NCI-H2227 (cell line): ENCODE data around the gene NCR3LG1.

ENCODE experiments used
- DNase-seq: peaks from one replicate; lab custom pipeline; 2025; ENCODE audit not compliant: unreplicated experiment; lab: John Stamatoyannopoulos, UW

Gene NCR3LG1

DNA sequence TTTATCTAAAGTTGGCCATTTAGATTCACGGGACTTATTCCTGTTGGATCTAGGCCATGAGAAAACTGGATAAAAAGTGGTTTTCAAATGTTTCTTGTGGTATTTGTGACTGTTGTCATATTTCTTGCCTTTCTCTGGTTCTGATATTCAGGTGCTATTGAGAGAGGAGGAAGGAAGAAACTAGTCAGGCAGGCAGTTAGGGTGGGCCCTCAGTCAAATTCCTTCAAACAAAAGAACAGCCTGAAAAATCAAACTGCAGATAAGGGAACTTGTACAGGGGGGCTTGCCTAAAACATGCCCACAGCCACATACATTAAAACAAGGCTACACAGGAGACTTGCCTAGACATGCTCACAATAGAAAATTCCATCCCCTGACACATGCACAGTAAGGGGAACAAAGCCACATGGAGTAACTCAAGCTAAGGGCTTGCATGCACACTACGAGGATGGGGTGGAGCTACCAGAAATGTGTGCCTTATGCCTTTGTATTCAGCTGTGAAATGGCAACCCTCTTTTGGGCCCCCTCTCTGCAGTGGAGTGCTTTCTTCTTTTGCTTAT is 18.2 kb downstream of the NCR3LG1 start:
- DNase-seq: no peak

- peak; percentile 46 for DNase-seq
These were observed 20.0 kb downstream of the NCR3LG1 start for GRCh38 chr11:17371614-17372013.

DNA sequence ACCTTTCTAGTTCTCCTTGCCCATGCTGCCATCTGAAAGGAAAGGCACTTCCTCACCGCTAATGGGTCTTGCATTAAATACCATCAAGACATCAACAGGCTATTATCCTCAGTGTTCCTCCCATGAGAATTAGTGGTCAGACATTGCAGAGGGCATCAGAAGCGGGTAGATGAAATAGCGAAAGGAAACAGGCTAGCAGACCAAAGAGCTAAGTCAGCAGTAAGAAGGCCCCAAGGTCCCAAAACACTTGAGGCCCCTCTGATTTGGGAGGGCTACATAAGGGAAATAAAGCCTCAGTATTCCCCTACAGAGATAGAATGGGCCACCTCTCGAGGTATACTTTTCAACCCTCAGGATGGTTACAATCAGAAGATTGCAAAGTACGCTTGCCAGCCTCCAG is 23.9 kb downstream of the NCR3LG1 start:
- DNase-seq: no peak

GRCh38 chr11:17376493-17376892 is 24.9 kb downstream of the NCR3LG1 start:
- no peak for DNase-seq

- no peak for DNase-seq
These were observed 27.1 kb downstream of the NCR3LG1 start for GRCh38 chr11:17378655-17379054.

- no peak for DNase-seq
These were observed 28.0 kb downstream of the NCR3LG1 start for GRCh38 chr11:17379383-17380180.

DNA sequence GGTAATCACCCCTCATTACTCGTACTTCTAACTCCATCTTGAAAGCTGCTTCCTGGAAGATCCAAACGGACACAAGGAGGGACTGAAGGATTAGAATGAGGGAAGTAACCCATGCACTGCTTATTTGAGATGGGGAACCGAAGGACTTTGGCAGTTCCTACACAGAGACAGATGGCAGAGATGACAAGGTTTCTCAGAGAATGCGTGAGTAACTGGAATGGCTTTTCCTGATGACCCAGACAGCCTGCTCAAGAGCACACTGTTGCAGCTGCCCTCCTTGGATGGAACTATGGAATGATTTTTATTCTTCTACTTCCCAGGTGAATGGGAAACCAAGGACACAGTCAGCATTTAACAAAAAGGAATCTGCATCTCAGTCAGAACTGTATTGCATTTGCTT is 29.6 kb downstream of the NCR3LG1 start:
- no peak for DNase-seq

DNA sequence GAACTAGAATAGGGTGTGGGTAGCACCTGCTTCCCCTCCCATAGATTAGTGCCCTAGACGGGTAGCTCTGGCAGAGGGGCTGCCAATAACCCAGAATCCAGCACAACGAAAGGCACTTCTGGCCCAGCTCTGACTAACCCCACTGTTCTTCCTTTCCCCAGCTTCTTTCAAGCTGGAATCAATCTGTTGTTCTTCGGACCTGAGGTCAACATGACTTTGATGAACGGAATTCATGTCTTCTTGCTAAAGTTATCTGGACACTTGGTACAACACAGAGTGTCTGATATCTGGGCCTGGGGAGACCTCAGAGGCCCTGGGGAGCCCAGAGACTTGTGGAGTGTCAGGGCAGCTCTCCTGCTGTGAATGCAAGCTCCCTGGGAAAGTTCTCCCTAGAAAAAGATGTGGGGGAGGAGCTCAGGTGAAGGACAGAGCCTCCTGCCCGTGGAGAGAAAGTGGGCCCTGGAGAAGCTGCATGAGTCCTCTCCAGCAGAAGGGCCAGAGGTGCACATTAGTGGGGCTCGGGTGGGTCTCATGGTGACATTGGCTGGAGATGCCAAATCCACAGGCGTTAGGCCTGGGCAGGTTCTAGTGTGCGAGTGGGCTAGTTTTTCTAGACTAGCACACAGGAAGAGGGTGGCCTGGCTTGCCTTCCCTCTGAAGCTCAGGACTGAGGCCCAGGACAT is 30.6 kb downstream of the NCR3LG1 start:
- DNase-seq: no peak

DNA sequence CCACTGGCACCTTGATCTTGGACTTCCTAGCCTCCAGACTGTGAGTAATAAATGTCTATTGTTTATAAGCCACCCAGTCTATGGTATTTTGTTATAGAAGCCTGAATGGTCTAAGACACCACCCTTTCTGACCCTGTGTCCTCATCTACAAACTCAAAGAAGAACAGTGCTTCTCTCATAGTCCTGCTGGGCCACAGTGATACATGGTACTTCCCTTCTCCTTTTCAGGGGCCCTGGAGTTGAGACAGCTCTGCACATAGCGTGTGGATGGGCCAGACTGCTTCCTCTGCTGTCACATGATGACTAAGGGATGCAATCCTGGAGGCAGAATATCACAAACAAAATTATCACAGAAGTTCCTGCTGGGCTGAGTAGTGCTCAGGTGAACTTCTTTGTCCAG is 31.9 kb downstream of the NCR3LG1 start:
- no peak for DNase-seq

DNA sequence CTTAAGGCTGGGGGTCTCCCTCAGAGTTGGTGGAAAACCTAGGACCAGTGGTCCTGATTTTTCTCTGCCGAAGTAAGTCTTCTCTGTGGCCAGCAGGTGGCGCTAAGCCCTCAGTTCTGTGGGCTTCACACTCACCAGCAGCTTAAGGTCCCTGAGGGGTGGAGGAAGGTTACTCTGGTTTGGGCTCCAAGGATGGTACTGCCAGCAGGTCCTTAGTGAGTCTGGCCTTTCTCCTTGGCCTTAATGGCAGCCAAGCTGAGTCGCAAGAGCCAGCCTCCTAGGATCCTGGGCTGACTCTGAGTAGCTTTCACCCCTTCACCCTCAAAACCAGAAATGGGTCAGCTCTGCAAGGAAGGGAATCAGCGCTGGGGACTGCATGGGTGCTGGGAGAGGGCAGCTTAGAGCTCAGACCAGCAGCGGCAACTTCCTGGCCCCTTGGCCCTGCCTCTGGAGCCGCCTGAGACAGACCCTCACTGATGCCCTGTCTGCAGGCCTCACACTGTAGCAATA is 32.5 kb downstream of the NCR3LG1 start:
- peak; percentile 92 for DNase-seq

GRCh38 chr11:17385492-17385891 is 33.9 kb downstream of the NCR3LG1 start:
- DNase-seq: no peak

GRCh38 chr11:17385926-17386325 is 34.3 kb downstream of the NCR3LG1 start:
- no peak for DNase-seq

DNA sequence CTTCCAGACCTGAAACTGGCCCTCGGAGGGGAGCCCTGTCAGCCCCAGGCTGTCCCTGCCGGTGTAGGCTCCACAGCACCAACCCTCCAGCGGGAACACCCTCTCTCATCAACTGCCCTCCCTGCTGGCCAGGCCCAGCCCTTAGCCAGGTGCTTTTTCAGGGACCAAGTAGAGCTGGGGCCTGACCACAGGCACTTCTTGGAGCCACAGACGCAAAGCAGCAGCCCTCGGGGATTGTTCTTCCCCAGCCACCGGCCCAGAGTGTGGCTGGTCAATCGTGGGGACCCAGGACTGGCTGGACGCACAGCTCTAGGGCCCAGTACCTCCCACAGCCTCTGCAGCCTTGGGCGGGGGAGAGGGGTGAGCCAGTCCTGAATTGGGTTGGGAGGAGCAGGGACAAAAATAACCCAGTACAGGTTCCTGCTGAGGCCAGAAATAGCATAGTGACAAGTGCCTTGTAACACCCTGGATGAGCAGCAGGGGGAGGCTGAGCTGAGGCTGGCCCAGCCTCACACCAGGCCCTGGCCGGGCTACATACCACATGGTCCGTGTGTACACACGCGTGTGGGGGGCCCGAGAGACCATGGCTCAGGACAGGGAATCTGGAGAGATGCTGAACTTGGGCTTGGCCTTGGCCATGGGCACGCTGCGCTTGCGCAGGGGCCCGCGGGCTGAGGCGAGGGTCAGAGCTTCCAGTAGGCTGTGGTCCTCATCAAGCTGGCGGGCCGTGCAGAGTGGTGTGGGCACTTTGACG is 34.9 kb downstream of the NCR3LG1 start:
- peak; percentile 68 for DNase-seq

DNA sequence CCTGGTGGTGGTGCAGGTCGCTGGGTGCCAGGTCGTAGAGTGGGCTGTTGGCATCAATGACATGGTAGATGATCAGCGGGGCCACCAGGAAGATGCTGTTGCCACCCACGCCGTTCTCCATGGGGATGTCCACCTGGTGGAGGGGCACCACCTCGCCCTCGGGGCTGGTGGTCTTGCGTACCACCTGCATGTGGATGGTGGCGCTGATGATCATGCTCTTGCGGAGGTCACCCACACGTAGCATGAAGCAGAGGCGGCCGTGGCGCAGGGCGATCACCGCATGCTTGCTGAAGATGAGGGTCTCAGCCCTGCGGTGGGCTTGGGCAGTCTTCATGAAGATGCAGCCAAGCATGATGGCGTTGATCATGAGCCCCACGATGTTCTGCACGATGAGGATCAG is 35.7 kb downstream of the NCR3LG1 start:
- no peak for DNase-seq

GRCh38 chr11:17387811-17388210 is 36.2 kb downstream of the NCR3LG1 start:
- no peak for DNase-seq

DNA sequence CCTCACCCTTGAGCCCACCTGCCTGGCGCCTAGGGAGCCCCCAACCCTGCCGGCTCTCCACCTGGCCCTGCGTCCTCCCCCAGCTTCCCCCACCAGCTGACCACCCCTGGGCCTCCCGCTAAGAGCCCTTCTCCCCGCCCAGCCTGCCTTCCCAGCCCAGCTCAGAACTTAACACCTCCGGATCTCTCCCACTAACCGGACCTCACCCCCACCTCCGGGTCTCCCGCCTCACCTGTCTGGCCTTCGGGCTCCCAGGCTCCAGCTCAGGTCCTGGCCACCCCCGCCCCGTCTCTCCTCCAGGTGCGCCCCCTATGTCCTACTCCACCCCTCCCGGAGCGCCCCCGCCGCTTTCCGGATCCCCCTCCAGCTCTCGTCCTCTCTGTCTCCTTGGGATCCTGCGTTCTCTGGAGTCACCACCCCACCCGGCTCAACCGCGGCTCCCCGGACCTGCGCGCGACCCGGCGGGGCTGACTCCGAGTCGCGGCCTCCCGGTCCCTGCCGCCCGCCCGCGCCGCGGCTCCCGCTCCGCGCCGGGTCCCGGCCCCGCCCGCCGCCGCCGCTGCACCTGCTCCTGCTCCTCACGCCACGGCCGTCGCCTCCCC is 37.1 kb downstream of the NCR3LG1 start, which contains the start of gene KCNJ11:
Gene KCNJ11, minus strand, starts transcription at position 51 of the 602 bp plus-strand sequence. CDS start 568 bp downstream, outside the sequence.
- DNase-seq: peak; percentile 49

DNA sequence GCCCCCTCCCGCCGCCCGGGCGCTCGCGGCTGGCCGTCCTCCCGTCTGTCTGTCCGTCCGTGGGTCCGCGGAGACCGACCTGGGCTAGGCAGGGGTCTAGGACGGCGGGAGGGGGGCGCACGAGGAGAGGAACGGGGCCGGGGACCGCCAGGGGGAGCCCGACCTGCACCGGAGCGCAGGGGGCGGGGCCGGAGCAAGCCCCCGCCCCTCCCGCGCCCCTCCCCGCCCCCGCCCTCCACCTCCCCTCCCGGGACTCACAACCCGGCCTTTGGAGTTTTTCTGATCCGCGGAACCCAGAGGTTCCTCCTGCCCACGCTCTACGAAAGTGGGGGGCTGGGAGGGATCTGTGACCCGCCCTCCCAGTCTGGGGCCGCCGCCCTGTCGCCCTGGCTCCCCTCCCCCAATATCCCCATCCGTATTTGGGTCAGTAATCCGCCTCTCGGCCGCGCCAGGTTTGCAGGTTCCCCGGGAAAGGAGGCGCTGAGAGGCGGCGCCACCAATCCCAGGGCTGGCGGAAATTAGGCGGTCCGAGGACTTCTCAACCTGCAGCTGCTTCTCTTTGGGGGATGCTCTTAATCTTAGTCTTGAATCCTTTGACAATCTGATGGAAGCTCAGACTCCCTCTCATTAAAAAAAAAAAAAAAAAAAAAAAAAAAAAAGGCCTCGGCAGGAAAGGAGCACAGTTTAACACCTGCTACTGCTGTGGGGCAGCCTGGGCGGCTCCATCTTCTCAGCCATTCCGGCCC is 37.8 kb downstream of the NCR3LG1 start:
- peak; percentile 93 for DNase-seq

DNA sequence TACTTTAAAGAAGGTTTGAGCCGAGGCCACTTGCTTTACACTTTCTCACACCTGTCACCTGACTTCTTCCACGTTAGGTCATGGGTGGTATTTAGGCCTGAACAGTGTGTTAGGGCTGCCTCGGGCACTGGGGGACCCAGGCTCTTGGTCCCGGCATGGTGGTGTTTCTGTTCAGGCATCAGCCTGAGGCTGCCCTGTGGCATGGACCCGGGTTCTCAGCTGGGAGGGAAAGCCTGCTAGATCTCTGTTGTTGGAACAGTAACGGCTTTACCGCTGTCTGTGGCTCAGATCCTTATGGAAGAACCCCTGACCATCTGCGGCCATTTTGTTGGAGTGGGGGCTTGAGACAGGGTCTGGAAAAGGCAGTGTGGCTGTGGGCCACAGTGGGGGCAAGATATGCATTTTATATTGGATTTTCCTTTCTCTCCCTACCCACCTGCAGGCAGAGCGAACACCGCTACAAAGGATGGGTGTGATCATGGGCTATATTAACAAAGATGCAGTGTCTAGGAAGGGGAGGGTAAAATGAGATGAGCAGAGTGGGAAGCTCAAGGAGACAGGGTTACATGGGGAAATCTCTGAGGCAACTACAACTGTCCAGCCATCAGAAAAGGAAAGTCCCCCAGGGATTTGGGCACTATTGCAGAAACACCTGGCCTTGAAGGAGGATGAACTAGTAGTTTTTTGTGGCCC is 38.5 kb downstream of the NCR3LG1 start:
- peak; percentile 56 for DNase-seq
